ENCODE measurements around the gene ZDHHC14. TPM values are rescaled to one million over a fixed set of nuclear protein-coding genes. Genes with fewer than 3 reads are reported as not detected.

ZDHHC14 gene
- total and polyA plus RNA-seq, 4 donors, result 4.3 to 18.3 (median 8.9) TPM

DNA sequence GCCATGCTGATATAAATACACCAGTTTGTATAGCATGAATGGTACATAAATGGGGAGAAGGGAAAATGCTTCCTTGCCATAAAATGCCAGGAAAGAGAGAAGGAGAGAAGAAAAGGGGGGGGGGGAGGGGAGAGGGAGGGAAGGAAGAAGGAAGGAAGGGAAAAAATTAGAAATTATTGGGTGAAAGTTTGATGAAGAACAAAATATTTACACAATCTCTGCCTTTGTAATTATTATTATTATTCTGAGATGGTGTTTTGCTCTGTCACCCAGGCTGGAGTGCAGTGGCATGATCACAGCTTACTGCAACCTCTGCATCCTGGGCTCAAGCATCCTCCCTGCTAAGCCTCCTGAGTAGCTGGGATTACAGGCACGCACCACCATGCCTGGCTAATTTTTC is 10.2 kb upstream of the ZDHHC14 start:
- Histone ChIP-seq H3K27me3 (ENCODE audit: control insufficient read depth in 3 of 3, insufficient read depth in 3 of 3, low read length in 2 of 3) (no peaks in the 10 kb centered on the region), H3K9ac (ENCODE audit: insufficient read depth in 1 of 2, low read length in 2 of 2) (no peak overlapping the region), H3K9me3 (ENCODE audit: control insufficient read depth in 4 of 4, insufficient read depth in 3 of 4, low read length in 3 of 4) (no peaks in the 10 kb centered on the region), H3K36me3 (ENCODE audit: control insufficient read depth in 4 of 4, insufficient read depth in 4 of 4, low read length in 4 of 4) (no peaks in the 10 kb centered on the region), H3K4me1 (ENCODE audit: control insufficient read depth in 5 of 5, insufficient read depth in 5 of 5, low read length in 5 of 5) (no peaks in the 10 kb centered on the region), H3K27ac (ENCODE audit: low read depth in 1 of 2, low read length in 1 of 2) (no peak overlapping the region), H3K4me3 (no peak overlapping the region)
- WGBS, 2 donors, result 96% methylated on average over 1 of the region's 1 CpG
- DNase-seq, result no peak
- TF ChIP-seq, protein P1, sequence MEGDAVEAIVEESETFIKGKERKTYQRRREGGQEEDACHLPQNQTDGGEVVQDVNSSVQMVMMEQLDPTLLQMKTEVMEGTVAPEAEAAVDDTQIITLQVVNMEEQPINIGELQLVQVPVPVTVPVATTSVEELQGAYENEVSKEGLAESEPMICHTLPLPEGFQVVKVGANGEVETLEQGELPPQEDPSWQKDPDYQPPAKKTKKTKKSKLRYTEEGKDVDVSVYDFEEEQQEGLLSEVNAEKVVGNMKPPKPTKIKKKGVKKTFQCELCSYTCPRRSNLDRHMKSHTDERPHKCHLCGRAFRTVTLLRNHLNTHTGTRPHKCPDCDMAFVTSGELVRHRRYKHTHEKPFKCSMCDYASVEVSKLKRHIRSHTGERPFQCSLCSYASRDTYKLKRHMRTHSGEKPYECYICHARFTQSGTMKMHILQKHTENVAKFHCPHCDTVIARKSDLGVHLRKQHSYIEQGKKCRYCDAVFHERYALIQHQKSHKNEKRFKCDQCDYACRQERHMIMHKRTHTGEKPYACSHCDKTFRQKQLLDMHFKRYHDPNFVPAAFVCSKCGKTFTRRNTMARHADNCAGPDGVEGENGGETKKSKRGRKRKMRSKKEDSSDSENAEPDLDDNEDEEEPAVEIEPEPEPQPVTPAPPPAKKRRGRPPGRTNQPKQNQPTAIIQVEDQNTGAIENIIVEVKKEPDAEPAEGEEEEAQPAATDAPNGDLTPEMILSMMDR (IDR thresholded peaks at IDR 0.05; ENCODE audit: control extremely low read depth, extremely low read depth), result no peak
- ATAC-seq (ENCODE audit: insufficient read depth, low FRiP score), result no peak

DNA sequence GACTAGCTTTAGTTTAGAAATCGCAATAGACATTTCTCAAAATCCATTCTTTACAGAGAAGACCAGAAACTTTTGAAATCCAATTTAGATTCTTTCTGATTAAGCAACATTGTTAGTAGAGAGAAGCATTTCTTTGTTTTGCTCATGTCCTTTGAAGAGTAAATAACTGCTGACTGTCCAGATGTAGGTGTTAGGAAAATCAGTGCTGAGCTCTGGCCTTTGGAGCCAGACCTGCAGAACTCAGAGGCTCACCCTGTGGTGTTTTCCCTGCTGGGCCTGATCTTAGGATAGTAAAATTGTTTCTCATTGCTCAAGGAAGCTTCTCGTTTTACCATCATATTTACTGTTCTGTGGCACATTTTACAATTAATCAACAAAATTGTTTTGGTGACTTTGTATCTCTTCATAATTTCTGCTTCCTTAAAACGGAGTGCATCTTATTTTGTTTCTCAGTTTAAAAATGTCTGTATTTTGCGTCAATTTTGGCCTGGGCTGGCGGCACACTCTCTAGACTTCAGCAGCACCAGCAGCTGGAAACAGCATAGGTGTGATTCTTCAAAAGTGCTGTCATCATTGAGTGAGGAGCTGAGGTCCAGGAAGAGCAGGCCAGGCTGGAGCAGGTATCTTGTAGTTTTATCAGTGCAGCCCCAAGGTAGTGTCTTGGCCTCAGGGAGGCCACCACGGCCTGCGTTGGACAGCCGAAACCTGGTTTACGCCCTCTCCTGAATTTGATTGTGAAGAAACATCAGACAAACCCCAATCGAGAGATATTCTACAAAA is 8.3 kb upstream of the ZDHHC14 start:
- 92% methylated on average over 10 of the region's 10 CpGs for WGBS, 2 donors
- Histone ChIP-seq H3K27me3 (ENCODE audit: control insufficient read depth in 3 of 3, insufficient read depth in 3 of 3, low read length in 2 of 3) (no peaks in the 10 kb centered on the region), H3K4me3 (no peak overlapping the region), H3K27ac (ENCODE audit: low read depth in 1 of 2, low read length in 1 of 2) (no peak overlapping the region), H3K4me1 (ENCODE audit: control insufficient read depth in 5 of 5, insufficient read depth in 5 of 5, low read length in 5 of 5) (no peaks in the 10 kb centered on the region), H3K36me3 (ENCODE audit: control insufficient read depth in 4 of 4, insufficient read depth in 4 of 4, low read length in 4 of 4) (no peaks in the 10 kb centered on the region), H3K9ac (ENCODE audit: insufficient read depth in 1 of 2, low read length in 2 of 2) (no peak overlapping the region), H3K9me3 (ENCODE audit: control insufficient read depth in 4 of 4, insufficient read depth in 3 of 4, low read length in 3 of 4) (no peaks in the 10 kb centered on the region)
- TF ChIP-seq, protein P1 (IDR thresholded peaks at IDR 0.05; ENCODE audit: control extremely low read depth, extremely low read depth), result no peak
- ATAC-seq (ENCODE audit: insufficient read depth, low FRiP score) (no peak), DNase-seq (no peak)

DNA sequence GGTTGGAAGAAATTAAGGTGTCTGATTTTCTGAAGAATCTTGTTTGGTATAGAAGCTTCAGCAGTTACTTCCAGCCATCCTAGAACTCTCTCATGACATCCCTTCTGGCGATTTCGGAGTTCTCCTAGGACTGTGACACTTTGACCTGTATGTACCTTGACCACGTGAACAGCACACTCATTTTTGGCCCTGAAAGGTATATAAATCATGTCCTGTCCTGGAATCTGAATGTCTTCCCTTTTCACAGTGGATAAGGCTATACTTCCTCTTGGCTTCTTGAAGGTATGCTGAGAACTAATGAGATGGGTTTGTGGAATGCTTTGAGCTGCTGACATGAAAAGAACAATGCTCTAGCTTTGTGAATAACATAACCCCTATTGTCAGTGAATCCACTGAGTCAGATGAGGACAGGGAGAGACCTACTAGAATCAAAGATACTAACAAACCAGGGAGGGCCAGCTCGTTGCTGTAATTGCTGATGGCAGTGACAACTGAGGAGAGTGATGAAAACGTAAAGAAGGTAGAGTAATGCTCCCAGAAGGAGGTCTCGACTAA is 6.0 kb upstream of the ZDHHC14 start:
- H3K9me3 ChIP-seq (ENCODE audit: control insufficient read depth in 4 of 4, insufficient read depth in 3 of 4, low read length in 3 of 4), result no peaks in the 10 kb centered on the region
- DNase-seq (no peak), ATAC-seq (ENCODE audit: insufficient read depth, low FRiP score) (no peak)
- H3K27ac ChIP-seq (ENCODE audit: low read depth in 1 of 2, low read length in 1 of 2), result no peak overlapping the region
- H3K4me1 ChIP-seq (ENCODE audit: control insufficient read depth in 5 of 5, insufficient read depth in 5 of 5, low read length in 5 of 5), result peaks cover 0 to 6% (median 2%) of the 10 kb centered on the region in 5 donors
- TF ChIP-seq, protein P1 (IDR thresholded peaks at IDR 0.05; ENCODE audit: control extremely low read depth, extremely low read depth), result no peak
- no peak overlapping the region for H3K9ac ChIP-seq (ENCODE audit: insufficient read depth in 1 of 2, low read length in 2 of 2)
- no peaks in the 10 kb centered on the region for H3K36me3 ChIP-seq (ENCODE audit: control insufficient read depth in 4 of 4, insufficient read depth in 4 of 4, low read length in 4 of 4)
- no peaks in the 10 kb centered on the region for H3K27me3 ChIP-seq (ENCODE audit: control insufficient read depth in 3 of 3, insufficient read depth in 3 of 3, low read length in 2 of 3)
- WGBS, 2 donors, result 78 to 79% methylated on average over 6 of the region's 6 CpGs
- no peak overlapping the region for H3K4me3 ChIP-seq

Measured in lung (tissue), 12 donors.